ENCODE results near the gene MAPK1.
"Not testable (repeated sequence)": the region's sequence is repeated elsewhere in the genome, so short reads cannot be mapped to it uniquely, and the experiment has no call there.

MAPK1 gene

GRCh38 chr22:21811982-21812381, 55.5 kb downstream of the MAPK1 start:
- Histone ChIP-seq H3K27ac (ENCODE audit: low read depth, low read length) (no peak overlapping the region), H3K4me3 (ENCODE audit: low read depth in 1 of 2, low read length in 2 of 2) (no peak overlapping the region), H3K4me1 (ENCODE audit: insufficient read depth, low read length) (peaks cover 29% of the 10 kb centered on the region), H3K9ac (ENCODE audit: low read length) (no peak overlapping the region), H3K9me3 (ENCODE audit: low read length) (no peaks in the 10 kb centered on the region), H3K27me3 (ENCODE audit: control insufficient read depth in 1 of 2, insufficient read depth in 2 of 2, low read length in 2 of 2) (no peaks in the 10 kb centered on the region), H3K36me3 (ENCODE audit: insufficient read depth, low read length) (no peaks in the 10 kb centered on the region)

- H3K9ac ChIP-seq (ENCODE audit: low read length) = no peak overlapping the region
These were observed 59.6 kb downstream of the MAPK1 start for GRCh38 chr22:21807544-21808529.

DNA sequence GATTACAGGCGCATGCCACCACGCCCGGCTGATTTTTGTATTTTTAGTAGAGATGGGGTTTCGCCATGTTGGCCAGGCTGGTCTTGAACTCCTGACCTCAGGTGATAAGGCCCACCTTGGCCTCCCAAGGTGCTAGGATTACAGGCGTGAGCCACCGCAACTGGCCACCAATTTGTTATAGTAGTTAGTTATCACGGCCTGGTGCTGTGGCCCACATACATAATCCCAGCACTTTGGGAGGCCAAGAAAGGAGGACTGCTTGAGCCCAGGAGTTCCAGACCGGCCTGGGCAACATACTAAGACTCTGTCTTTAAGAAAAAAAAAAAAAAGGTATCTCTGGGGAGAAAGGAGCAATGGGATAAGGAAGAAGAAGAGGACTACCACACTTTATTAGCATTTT, 62.1 kb downstream of the MAPK1 start:
- peaks cover 47% of the 10 kb centered on the region for H3K36me3 ChIP-seq (ENCODE audit: insufficient read depth, low read length)
- not testable (repeated sequence) for H3K27me3 ChIP-seq (ENCODE audit: control insufficient read depth in 1 of 2, insufficient read depth in 2 of 2, low read length in 2 of 2); H3K4me3 ChIP-seq (ENCODE audit: low read depth in 1 of 2, low read length in 2 of 2)

More at GRCh38 chr22:21807544-21808529, 59.6 kb downstream of the MAPK1 start:
- no peaks in the 10 kb centered on the region for H3K27me3 ChIP-seq (ENCODE audit: control insufficient read depth in 1 of 2, insufficient read depth in 2 of 2, low read length in 2 of 2)
- no peak overlapping the region for H3K27ac ChIP-seq (ENCODE audit: low read depth, low read length)
- H3K9me3 ChIP-seq (ENCODE audit: low read length) = no peaks in the 10 kb centered on the region
- H3K4me1 ChIP-seq (ENCODE audit: insufficient read depth, low read length) = peaks cover 18% of the 10 kb centered on the region
- no peak overlapping the region for H3K4me3 ChIP-seq (ENCODE audit: low read depth in 1 of 2, low read length in 2 of 2)
- peaks cover 28% of the 10 kb centered on the region for H3K36me3 ChIP-seq (ENCODE audit: insufficient read depth, low read length)

DNA sequence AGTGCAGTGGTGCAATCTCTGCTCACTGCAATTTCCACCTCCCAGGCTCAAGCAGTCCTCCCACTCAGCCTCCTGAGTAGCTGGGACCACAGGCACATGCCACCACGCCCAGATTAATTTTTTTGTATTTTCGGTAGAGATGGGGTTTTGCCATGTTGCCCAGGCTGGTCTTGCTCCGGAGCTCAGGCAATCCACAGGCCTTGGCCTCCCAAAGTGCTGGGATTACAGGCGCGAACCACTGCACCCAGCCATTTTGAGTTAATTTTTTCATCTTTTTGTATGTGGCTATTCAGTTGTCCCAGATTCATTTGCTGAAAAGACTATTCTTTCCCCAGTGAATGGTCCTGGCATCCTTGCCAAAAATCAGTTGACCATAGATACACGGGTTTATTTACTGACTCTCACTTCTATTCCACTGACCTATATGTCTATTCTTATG, 63.6 kb downstream of the MAPK1 start:
- Histone ChIP-seq H3K4me3 (ENCODE audit: low read depth in 1 of 2, low read length in 2 of 2) (no peak overlapping the region), H3K9ac (ENCODE audit: low read length) (no peak overlapping the region), H3K4me1 (ENCODE audit: insufficient read depth, low read length) (peaks cover 16% of the 10 kb centered on the region), H3K36me3 (ENCODE audit: insufficient read depth, low read length) (peaks cover 55% of the 10 kb centered on the region), H3K27ac (ENCODE audit: low read depth, low read length) (no peak overlapping the region), H3K27me3 (ENCODE audit: control insufficient read depth in 1 of 2, insufficient read depth in 2 of 2, low read length in 2 of 2) (no peaks in the 10 kb centered on the region), H3K9me3 (ENCODE audit: low read length) (no peaks in the 10 kb centered on the region)

More for the DNA sequence above, 62.1 kb downstream of the MAPK1 start:
- H3K9me3 ChIP-seq (ENCODE audit: low read length); H3K27ac ChIP-seq (ENCODE audit: low read depth, low read length); H3K9ac ChIP-seq (ENCODE audit: low read length): not testable (repeated sequence)
- peaks cover 18% of the 10 kb centered on the region for H3K4me1 ChIP-seq (ENCODE audit: insufficient read depth, low read length)

GRCh38 chr22:21802673-21803072, 64.8 kb downstream of the MAPK1 start:
- peaks cover 7% of the 10 kb centered on the region for H3K4me1 ChIP-seq (ENCODE audit: insufficient read depth, low read length)
- no peaks in the 10 kb centered on the region for H3K9me3 ChIP-seq (ENCODE audit: low read length)
- no peak overlapping the region for H3K4me3 ChIP-seq (ENCODE audit: low read depth in 1 of 2, low read length in 2 of 2)
- H3K36me3 ChIP-seq (ENCODE audit: insufficient read depth, low read length) = peaks cover 63% of the 10 kb centered on the region
- no peaks in the 10 kb centered on the region for H3K27me3 ChIP-seq (ENCODE audit: control insufficient read depth in 1 of 2, insufficient read depth in 2 of 2, low read length in 2 of 2)
- no peak overlapping the region for H3K9ac ChIP-seq (ENCODE audit: low read length)
- H3K27ac ChIP-seq (ENCODE audit: low read depth, low read length) = no peak overlapping the region

- Histone ChIP-seq H3K27ac (ENCODE audit: low read depth, low read length) (no peak overlapping the region), H3K4me3 (ENCODE audit: low read depth in 1 of 2, low read length in 2 of 2) (no peak overlapping the region), H3K36me3 (ENCODE audit: insufficient read depth, low read length) (peaks cover 67% of the 10 kb centered on the region), H3K4me1 (ENCODE audit: insufficient read depth, low read length) (peaks cover under 1% of the 10 kb centered on the region), H3K9ac (ENCODE audit: low read length) (no peak overlapping the region), H3K27me3 (ENCODE audit: control insufficient read depth in 1 of 2, insufficient read depth in 2 of 2, low read length in 2 of 2) (no peaks in the 10 kb centered on the region), H3K9me3 (ENCODE audit: low read length) (no peaks in the 10 kb centered on the region)
These were observed 65.4 kb downstream of the MAPK1 start for GRCh38 chr22:21802056-21802455.

DNA sequence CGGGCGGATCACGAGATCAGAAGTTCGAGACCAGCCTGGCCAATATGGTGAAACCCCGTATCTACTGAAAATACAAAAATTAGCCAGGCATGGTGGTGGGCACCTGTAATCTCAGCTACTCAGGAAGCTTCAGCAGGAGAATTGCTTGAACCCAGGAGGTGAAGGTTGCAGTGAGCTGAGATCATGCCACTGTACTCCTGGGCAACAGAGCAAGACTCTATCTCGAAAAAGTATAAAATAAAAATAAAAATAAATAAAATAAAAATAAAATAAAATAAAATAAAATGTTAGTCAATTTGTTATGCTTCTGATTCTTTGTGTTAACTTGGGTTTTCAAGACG, 66.2 kb downstream of the MAPK1 start:
- peaks cover 69% of the 10 kb centered on the region for H3K36me3 ChIP-seq (ENCODE audit: insufficient read depth, low read length)
- H3K27ac ChIP-seq (ENCODE audit: low read depth, low read length); H3K4me3 ChIP-seq (ENCODE audit: low read depth in 1 of 2, low read length in 2 of 2); H3K4me1 ChIP-seq (ENCODE audit: insufficient read depth, low read length); H3K27me3 ChIP-seq (ENCODE audit: control insufficient read depth in 1 of 2, insufficient read depth in 2 of 2, low read length in 2 of 2); H3K9ac ChIP-seq (ENCODE audit: low read length); H3K9me3 ChIP-seq (ENCODE audit: low read length): not testable (repeated sequence)

DNA sequence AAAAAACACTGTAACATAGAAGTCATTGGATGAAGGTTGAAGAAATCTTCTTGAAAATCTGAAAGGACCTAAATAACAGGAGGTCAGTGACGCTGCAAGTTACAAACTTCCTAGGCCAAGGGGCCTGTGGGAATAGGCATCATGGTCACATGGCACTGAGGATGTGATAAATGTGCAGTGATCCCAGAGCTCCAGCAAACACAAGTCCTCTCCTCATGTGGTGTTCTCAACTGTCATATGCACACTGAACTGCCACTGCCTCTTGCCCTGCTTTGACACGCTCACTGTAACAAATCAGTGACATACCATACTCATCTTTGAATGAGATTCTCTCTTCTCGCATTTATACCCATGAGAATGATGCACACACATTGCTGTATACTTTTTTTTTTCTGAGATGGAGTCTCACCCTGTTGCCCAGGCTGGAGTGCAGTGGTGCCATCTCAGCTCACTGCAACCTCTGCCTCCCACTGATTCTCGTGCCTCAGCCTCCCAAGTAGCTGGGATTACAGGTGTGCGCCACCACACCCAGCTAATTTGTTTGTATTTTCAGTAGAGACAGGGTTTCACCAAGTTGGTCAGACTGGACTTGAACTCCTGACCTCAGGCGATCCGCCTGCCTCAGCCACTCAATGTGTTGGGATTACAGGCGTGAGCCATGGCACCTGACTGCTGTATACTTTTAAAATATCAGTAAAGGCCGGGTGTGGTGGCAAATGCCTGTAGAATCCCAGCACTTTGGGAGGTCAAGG, 66.7 kb downstream of the MAPK1 start:
- Histone ChIP-seq H3K36me3 (ENCODE audit: insufficient read depth, low read length) (peaks cover 66% of the 10 kb centered on the region), H3K9ac (ENCODE audit: low read length) (no peak overlapping the region), H3K9me3 (ENCODE audit: low read length) (no peaks in the 10 kb centered on the region), H3K4me1 (ENCODE audit: insufficient read depth, low read length) (no peaks in the 10 kb centered on the region), H3K27ac (ENCODE audit: low read depth, low read length) (no peak overlapping the region), H3K4me3 (ENCODE audit: low read depth in 1 of 2, low read length in 2 of 2) (no peak overlapping the region), H3K27me3 (ENCODE audit: control insufficient read depth in 1 of 2, insufficient read depth in 2 of 2, low read length in 2 of 2) (no peaks in the 10 kb centered on the region)

GRCh38 chr22:21797444-21798221, 69.8 kb downstream of the MAPK1 start:
- Histone ChIP-seq H3K4me3 (ENCODE audit: low read depth in 1 of 2, low read length in 2 of 2) (no peak overlapping the region), H3K9ac (ENCODE audit: low read length) (no peak overlapping the region), H3K4me1 (ENCODE audit: insufficient read depth, low read length) (no peaks in the 10 kb centered on the region), H3K9me3 (ENCODE audit: low read length) (no peaks in the 10 kb centered on the region), H3K36me3 (ENCODE audit: insufficient read depth, low read length) (peaks cover 42% of the 10 kb centered on the region), H3K27me3 (ENCODE audit: control insufficient read depth in 1 of 2, insufficient read depth in 2 of 2, low read length in 2 of 2) (no peaks in the 10 kb centered on the region), H3K27ac (ENCODE audit: low read depth, low read length) (no peak overlapping the region)

DNA sequence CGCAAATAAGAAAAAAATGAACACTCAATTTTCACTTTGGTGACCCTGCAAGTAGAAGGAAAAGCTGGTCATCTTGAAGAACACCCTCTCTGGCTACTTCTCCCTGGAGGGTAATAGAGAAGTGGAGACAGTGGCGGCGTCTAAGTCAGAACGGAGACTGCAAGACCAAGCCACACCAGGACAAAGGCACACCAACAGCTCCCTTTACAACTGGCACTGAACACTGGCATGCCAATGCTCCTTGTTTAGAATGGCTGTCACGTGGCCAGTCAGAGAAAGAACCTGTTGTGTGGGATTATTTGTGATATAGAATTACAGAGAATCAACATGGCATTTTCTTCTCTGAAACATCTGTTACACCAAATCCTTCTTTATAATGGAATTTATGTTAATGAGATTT, 70.6 kb downstream of the MAPK1 start:
- H3K27ac ChIP-seq (ENCODE audit: low read depth, low read length) = no peak overlapping the region
- H3K4me3 ChIP-seq (ENCODE audit: low read depth in 1 of 2, low read length in 2 of 2) = no peak overlapping the region
- no peaks in the 10 kb centered on the region for H3K9me3 ChIP-seq (ENCODE audit: low read length)
- H3K27me3 ChIP-seq (ENCODE audit: control insufficient read depth in 1 of 2, insufficient read depth in 2 of 2, low read length in 2 of 2) = no peaks in the 10 kb centered on the region
- no peak overlapping the region for H3K9ac ChIP-seq (ENCODE audit: low read length)
- H3K36me3 ChIP-seq (ENCODE audit: insufficient read depth, low read length) = peaks cover 38% of the 10 kb centered on the region
- no peaks in the 10 kb centered on the region for H3K4me1 ChIP-seq (ENCODE audit: insufficient read depth, low read length)

GRCh38 chr22:21796231-21796630, 71.2 kb downstream of the MAPK1 start:
- H3K36me3 ChIP-seq (ENCODE audit: insufficient read depth, low read length) = peaks cover 39% of the 10 kb centered on the region
- no peak overlapping the region for H3K9ac ChIP-seq (ENCODE audit: low read length)
- H3K4me3 ChIP-seq (ENCODE audit: low read depth in 1 of 2, low read length in 2 of 2) = no peak overlapping the region
- H3K4me1 ChIP-seq (ENCODE audit: insufficient read depth, low read length) = no peaks in the 10 kb centered on the region
- H3K27ac ChIP-seq (ENCODE audit: low read depth, low read length) = no peak overlapping the region
- no peaks in the 10 kb centered on the region for H3K27me3 ChIP-seq (ENCODE audit: control insufficient read depth in 1 of 2, insufficient read depth in 2 of 2, low read length in 2 of 2)
- no peaks in the 10 kb centered on the region for H3K9me3 ChIP-seq (ENCODE audit: low read length)

Measured in muscle layer of colon (tissue), 2 donors.